ENCODE measurements around the gene CA9.

DNA sequence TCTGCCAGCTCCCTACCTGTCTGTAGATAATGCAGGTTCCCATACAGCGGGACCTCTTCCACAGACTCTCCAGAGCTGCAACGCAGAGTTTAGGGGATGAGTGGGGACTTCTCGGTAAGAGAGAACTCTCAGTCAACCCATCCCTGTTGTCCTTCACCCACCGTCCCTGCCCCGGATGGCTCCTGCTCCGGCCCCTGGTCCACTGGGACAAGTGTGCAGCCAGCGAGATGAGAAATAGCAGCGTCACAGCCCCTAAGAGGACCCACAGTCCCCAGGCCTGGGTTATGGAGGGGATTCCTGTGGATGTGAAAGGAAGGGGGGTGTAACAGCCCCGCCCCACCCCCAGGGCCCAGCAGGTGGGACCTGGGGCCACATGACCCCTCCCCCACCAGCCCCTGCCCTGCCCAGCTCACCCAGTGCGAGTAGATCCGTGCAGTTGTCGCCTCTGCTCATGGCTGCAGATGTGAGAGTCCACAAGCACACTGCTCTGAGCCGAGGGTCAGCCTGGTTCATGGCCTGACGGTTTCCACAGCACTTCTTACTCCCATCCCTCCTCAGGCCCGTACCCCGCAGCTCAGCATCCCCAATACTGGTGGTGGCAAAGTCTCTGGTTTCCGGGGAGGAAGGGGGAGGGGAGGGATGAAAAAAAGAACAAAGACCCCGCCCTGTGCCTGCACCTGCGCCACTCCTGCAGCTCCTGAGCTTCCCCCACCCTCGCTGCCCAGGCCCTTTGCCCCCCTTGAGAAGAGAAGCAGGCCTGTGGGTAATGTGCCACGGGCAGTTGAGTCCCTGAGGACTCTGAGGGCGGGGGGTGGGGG is 23.2 kb upstream of the CA9 start, which contains the start of gene SIT1:
- TF ChIP-seq, protein P1, sequence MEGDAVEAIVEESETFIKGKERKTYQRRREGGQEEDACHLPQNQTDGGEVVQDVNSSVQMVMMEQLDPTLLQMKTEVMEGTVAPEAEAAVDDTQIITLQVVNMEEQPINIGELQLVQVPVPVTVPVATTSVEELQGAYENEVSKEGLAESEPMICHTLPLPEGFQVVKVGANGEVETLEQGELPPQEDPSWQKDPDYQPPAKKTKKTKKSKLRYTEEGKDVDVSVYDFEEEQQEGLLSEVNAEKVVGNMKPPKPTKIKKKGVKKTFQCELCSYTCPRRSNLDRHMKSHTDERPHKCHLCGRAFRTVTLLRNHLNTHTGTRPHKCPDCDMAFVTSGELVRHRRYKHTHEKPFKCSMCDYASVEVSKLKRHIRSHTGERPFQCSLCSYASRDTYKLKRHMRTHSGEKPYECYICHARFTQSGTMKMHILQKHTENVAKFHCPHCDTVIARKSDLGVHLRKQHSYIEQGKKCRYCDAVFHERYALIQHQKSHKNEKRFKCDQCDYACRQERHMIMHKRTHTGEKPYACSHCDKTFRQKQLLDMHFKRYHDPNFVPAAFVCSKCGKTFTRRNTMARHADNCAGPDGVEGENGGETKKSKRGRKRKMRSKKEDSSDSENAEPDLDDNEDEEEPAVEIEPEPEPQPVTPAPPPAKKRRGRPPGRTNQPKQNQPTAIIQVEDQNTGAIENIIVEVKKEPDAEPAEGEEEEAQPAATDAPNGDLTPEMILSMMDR (IDR thresholded peaks at IDR 0.05; ENCODE audit: insufficient read depth, low read depth, low read length): no peak
- TF ChIP-seq EZH2 (IDR thresholded peaks at IDR 0.05; ENCODE audit: insufficient read depth, low read length): no peak

Data from astrocyte (in vitro differentiated cells and primary cell).